ENCODE measurements around the gene CYP27C1.

CYP27C1 gene

GRCh38 chr2:127194447-127194846 lies 25.7 kb downstream of the CYP27C1 start:
- no peak for TF ChIP-seq EZH2phosphoT487 (IDR thresholded peaks at IDR 0.05; ENCODE audit: borderline replicate concordance)
- TF ChIP-seq, protein P1, sequence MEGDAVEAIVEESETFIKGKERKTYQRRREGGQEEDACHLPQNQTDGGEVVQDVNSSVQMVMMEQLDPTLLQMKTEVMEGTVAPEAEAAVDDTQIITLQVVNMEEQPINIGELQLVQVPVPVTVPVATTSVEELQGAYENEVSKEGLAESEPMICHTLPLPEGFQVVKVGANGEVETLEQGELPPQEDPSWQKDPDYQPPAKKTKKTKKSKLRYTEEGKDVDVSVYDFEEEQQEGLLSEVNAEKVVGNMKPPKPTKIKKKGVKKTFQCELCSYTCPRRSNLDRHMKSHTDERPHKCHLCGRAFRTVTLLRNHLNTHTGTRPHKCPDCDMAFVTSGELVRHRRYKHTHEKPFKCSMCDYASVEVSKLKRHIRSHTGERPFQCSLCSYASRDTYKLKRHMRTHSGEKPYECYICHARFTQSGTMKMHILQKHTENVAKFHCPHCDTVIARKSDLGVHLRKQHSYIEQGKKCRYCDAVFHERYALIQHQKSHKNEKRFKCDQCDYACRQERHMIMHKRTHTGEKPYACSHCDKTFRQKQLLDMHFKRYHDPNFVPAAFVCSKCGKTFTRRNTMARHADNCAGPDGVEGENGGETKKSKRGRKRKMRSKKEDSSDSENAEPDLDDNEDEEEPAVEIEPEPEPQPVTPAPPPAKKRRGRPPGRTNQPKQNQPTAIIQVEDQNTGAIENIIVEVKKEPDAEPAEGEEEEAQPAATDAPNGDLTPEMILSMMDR (conservative IDR thresholded peaks at IDR 0.05; ENCODE audit: low read length): no peak
- H3K4me2 ChIP-seq (ENCODE audit: low read depth, low read length, poor library complexity, severe bottlenecking): no peak overlapping the region
- no peaks in the 10 kb centered on the region for H4K20me1 ChIP-seq (ENCODE audit: insufficient read depth, low read length, poor library complexity, severe bottlenecking)
- no peaks in the 10 kb centered on the region for H3K27me3 ChIP-seq (ENCODE audit: insufficient read depth, low read length, poor library complexity, severe bottlenecking)
- no peak overlapping the region for H2AFZ ChIP-seq (ENCODE audit: low read length)
- no peaks in the 10 kb centered on the region for H3F3A ChIP-seq (ENCODE audit: low read depth)
- H3K4me1 ChIP-seq (ENCODE audit: insufficient read depth, low read length, poor library complexity, severe bottlenecking): peaks cover 6% of the 10 kb centered on the region
- no peak overlapping the region for H3K9ac ChIP-seq (ENCODE audit: low read depth, low read length, poor library complexity, severe bottlenecking)
- no peaks in the 10 kb centered on the region for H3K9me3 ChIP-seq (ENCODE audit: insufficient read depth, low read depth, low read length)
- no peaks in the 10 kb centered on the region for H3K36me3 ChIP-seq (ENCODE audit: insufficient read depth, low read length)
- H3K79me2 ChIP-seq (ENCODE audit: insufficient read depth, low read length): no peaks in the 10 kb centered on the region
- H3K4me3 ChIP-seq (ENCODE audit: low read length, poor library complexity, severe bottlenecking): no peak overlapping the region
- no peaks in the 10 kb centered on the region for H3K9me2 ChIP-seq (replicated peaks; ENCODE audit: low read depth, low read length)

DNA sequence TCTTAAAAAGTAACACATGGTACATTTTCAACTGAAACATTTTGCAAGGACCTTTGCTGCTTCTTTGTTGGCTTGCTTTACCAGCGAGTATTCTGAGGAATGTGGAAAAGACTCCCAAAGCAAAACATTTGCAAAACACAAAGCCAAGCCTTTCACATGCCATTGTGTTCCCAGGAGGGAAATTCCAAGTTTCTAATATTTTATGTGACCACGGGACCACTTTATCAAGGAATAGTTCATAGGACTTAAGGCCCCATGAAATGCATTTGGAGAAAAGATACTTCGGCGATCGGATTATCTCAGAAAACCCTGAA lies 26.2 kb downstream of the CYP27C1 start:
- no peak for TF ChIP-seq EZH2phosphoT487 (IDR thresholded peaks at IDR 0.05; ENCODE audit: borderline replicate concordance)
- Histone ChIP-seq H2AFZ (ENCODE audit: low read length) (no peak overlapping the region), H3K27me3 (ENCODE audit: insufficient read depth, low read length, poor library complexity, severe bottlenecking) (no peaks in the 10 kb centered on the region), H3K4me3 (ENCODE audit: low read length, poor library complexity, severe bottlenecking) (no peak overlapping the region), H3F3A (ENCODE audit: low read depth) (no peaks in the 10 kb centered on the region), H3K36me3 (ENCODE audit: insufficient read depth, low read length) (no peaks in the 10 kb centered on the region), H3K9ac (ENCODE audit: low read depth, low read length, poor library complexity, severe bottlenecking) (no peak overlapping the region), H3K4me2 (ENCODE audit: low read depth, low read length, poor library complexity, severe bottlenecking) (no peak overlapping the region), H3K4me1 (ENCODE audit: insufficient read depth, low read length, poor library complexity, severe bottlenecking) (peaks cover 6% of the 10 kb centered on the region), H3K9me3 (ENCODE audit: insufficient read depth, low read depth, low read length) (no peaks in the 10 kb centered on the region), H3K79me2 (ENCODE audit: insufficient read depth, low read length) (no peaks in the 10 kb centered on the region), H3K9me2 (replicated peaks; ENCODE audit: low read depth, low read length) (no peaks in the 10 kb centered on the region), H4K20me1 (ENCODE audit: insufficient read depth, low read length, poor library complexity, severe bottlenecking) (no peaks in the 10 kb centered on the region)

- Histone ChIP-seq H3K27me3 (ENCODE audit: insufficient read depth, low read length, poor library complexity, severe bottlenecking) (no peaks in the 10 kb centered on the region), H4K20me1 (ENCODE audit: insufficient read depth, low read length, poor library complexity, severe bottlenecking) (no peaks in the 10 kb centered on the region), H3K9me2 (replicated peaks; ENCODE audit: low read depth, low read length) (no peaks in the 10 kb centered on the region), H3K79me2 (ENCODE audit: insufficient read depth, low read length) (no peaks in the 10 kb centered on the region), H3K9ac (ENCODE audit: low read depth, low read length, poor library complexity, severe bottlenecking) (no peak overlapping the region), H3K36me3 (ENCODE audit: insufficient read depth, low read length) (no peaks in the 10 kb centered on the region), H3K4me1 (ENCODE audit: insufficient read depth, low read length, poor library complexity, severe bottlenecking) (peaks cover 6% of the 10 kb centered on the region), H3F3A (ENCODE audit: low read depth) (no peaks in the 10 kb centered on the region), H3K9me3 (ENCODE audit: insufficient read depth, low read depth, low read length) (no peaks in the 10 kb centered on the region), H3K4me3 (ENCODE audit: low read length, poor library complexity, severe bottlenecking) (no peak overlapping the region), H2AFZ (ENCODE audit: low read length) (no peak overlapping the region), H3K4me2 (ENCODE audit: low read depth, low read length, poor library complexity, severe bottlenecking) (no peak overlapping the region)
- TF ChIP-seq EZH2phosphoT487 (IDR thresholded peaks at IDR 0.05; ENCODE audit: borderline replicate concordance): no peak
- TF ChIP-seq, protein P1 (conservative IDR thresholded peaks at IDR 0.05; ENCODE audit: low read length): no peak
These were observed 26.7 kb downstream of the CYP27C1 start for GRCh38 chr2:127193164-127193966.
